Panc1 (cell line): ENCODE results near the gene VOPP1. TPM values are rescaled to one million over a fixed set of nuclear protein-coding genes. Genes with fewer than 3 reads are reported as not detected.
A peak's percentile ranks its signal among the peaks of the same experiment; 100 is the strongest.

Experiments
- ATAC-seq: fragments of 200-7000 bp; cut with Tn5 transposase; 2 replicates; pipeline ENCODE4 v1.9.1; 2020; ENCODE audit warnings: mild to moderate bottlenecking, moderate library complexity
- BruUV-seq: library from RNA; stranded (reverse); fragments of 400-500 nt; replicated peaks from 2 replicates; lab custom pipeline; 2021; lab: Mats Ljungman, UMichigan
- CTCF ChIA-PET: fragments of 300-600 bp; sonication (Branson Sonifier 250); formaldehyde crosslinking; loops from one replicate; lab custom pipeline; 2022; ENCODE audit warnings: antibody characterized with exemption; lab: Charles Lee
- POLR2A ChIA-PET: fragments of 300-600 bp; sonication (Branson Sonifier 250); formaldehyde crosslinking; loops from one replicate; lab custom pipeline; 2022; ENCODE audit warnings: antibody characterized with exemption; lab: Charles Lee
- DNase-seq: peaks from one replicate; pipeline ENCODE4 v3.0.0-alpha.2; 2010; ENCODE audit warnings: low read depth, low spot score
- H3K27ac ChIP-seq: 2 replicates; pipeline ENCODE4 v1.5.1; 2011; ENCODE audit warnings: mild to moderate bottlenecking, low read length, inconsistent platforms
- H3K27me3 ChIP-seq: fragments of 200-500 bp; sonication (Bioruptor generic); 2 replicates; pipeline ENCODE4 v1.6.0; 2014; ENCODE audit warnings: low read length, inconsistent platforms; ENCODE audit not compliant: control insufficient read depth, insufficient read depth
- H3K36me3 ChIP-seq: fragments of 200-500 bp; sonication (Bioruptor generic); 2 replicates; pipeline ENCODE4 v1.5.1; 2014; ENCODE audit warnings: inconsistent platforms, mild to moderate bottlenecking, low read length, moderate library complexity; ENCODE audit not compliant: control insufficient read depth, insufficient read depth
- H3K4me1 ChIP-seq: 2 replicates; pipeline ENCODE4 v1.5.1; 2011; ENCODE audit warnings: inconsistent platforms, mild to moderate bottlenecking, low read length, moderate library complexity; ENCODE audit not compliant: control insufficient read depth, insufficient read depth
- H3K4me3 ChIP-seq, 2 experiments: 2 replicates each; pipeline ENCODE4 v1.5.1; 2011 to 2012; ENCODE audit warnings: low read depth in 2 of 2, low read length in 2 of 2, mild to moderate bottlenecking in 2 of 2, inconsistent platforms in 1 of 2, moderate library complexity in 1 of 2
- H3K9me3 ChIP-seq: fragments of 200-500 bp; sonication (Bioruptor generic); 2 replicates; pipeline ENCODE4 v1.5.1; 2014; ENCODE audit warnings: low read depth, mild to moderate bottlenecking, inconsistent platforms, low read length, moderate library complexity; ENCODE audit not compliant: control insufficient read depth, insufficient read depth
- CTCF ChIP-seq: fragments of 450-650 bp; IDR thresholded peaks from 2 replicates; pipeline ENCODE4 v1.5.1; 2017; ENCODE audit warnings: mild to moderate bottlenecking
- POLR2AphosphoS5 ChIP-seq: IDR thresholded peaks from 2 replicates; pipeline ENCODE4 v1.6.1; 2012; ENCODE audit warnings: mild to moderate bottlenecking, low read depth, low read length, moderate library complexity
- SIN3A ChIP-seq: IDR thresholded peaks from 2 replicates; pipeline ENCODE4 v1.6.1; 2012; ENCODE audit warnings: low read depth, mild to moderate bottlenecking, low read length, moderate library complexity, borderline replicate concordance; ENCODE audit not compliant: insufficient read depth
- TCF7L2 ChIP-seq: IDR thresholded peaks from 2 replicates; pipeline ENCODE4 v1.6.1; 2011; ENCODE audit warnings: mild to moderate bottlenecking, low read depth, low read length, inconsistent platforms
- in situ Hi-C: cut with HindIII; loops from 2 replicates; pipeline ENCODE4 v1.10.0; 2016; ENCODE audit warnings: low sequenced_read_pairs, low pct_unique_long_range_greater_than_20kb
- intact Hi-C: fragments of 100-400 bp; cut with micrococcal nuclease; formaldehyde crosslinking; loops from one replicate; pipeline ENCODE4 v1.10.0; 2022; ENCODE audit not compliant: unreplicated experiment
- total RNA-seq: library from RNA; stranded (reverse); gene quantifications from one replicate; pipeline ENCODE4 v1.2.1, GENCODE V29; 2021; ENCODE audit not compliant: unreplicated experiment
- TF ChIP-seq, protein P1 (sequence below), 2 experiments: IDR thresholded peaks; 2 replicates each; pipeline ENCODE4 v1.6.1; 2011 to 2012; ENCODE audit warnings: low read depth in 2 of 2, control low read depth in 1 of 2, low read length in 1 of 2, mild to moderate bottlenecking in 1 of 2, moderate library complexity in 1 of 2; ENCODE audit not compliant: insufficient read depth in 1 of 2

Gene VOPP1
- total RNA-seq, 1 experiment from 2014 or later = 131 TPM

- BruUV-seq = no TSS peak
- in situ Hi-C loops = no loop called here
Observed at GRCh38 chr7:55423891-55424290, 148.4 kb downstream of the VOPP1 start.

DNA sequence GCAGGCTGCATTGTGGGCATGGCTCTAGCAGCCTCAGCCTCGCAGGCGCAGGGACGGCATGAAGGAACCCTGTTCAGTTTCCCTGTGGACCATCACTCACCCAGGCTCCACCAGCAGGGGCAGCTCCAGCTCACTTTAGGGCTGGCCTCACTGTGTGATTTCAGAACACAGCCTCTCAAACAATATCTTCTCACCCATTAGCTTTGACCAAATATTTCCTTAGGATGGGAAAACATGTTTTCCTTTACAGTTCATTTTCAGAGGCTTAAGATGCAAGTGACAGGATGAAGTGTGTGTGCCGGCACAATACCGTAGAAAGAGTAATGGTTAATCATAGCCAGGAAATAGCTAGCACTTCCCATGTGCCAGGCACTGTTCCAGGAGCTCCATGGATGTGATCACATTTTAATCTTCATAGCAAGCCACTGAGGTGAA lies 149.0 kb downstream of the VOPP1 start:
- no peak overlapping the region for H3K4me3 ChIP-seq
- BruUV-seq = no TSS peak
- TF ChIP-seq, protein P1, sequence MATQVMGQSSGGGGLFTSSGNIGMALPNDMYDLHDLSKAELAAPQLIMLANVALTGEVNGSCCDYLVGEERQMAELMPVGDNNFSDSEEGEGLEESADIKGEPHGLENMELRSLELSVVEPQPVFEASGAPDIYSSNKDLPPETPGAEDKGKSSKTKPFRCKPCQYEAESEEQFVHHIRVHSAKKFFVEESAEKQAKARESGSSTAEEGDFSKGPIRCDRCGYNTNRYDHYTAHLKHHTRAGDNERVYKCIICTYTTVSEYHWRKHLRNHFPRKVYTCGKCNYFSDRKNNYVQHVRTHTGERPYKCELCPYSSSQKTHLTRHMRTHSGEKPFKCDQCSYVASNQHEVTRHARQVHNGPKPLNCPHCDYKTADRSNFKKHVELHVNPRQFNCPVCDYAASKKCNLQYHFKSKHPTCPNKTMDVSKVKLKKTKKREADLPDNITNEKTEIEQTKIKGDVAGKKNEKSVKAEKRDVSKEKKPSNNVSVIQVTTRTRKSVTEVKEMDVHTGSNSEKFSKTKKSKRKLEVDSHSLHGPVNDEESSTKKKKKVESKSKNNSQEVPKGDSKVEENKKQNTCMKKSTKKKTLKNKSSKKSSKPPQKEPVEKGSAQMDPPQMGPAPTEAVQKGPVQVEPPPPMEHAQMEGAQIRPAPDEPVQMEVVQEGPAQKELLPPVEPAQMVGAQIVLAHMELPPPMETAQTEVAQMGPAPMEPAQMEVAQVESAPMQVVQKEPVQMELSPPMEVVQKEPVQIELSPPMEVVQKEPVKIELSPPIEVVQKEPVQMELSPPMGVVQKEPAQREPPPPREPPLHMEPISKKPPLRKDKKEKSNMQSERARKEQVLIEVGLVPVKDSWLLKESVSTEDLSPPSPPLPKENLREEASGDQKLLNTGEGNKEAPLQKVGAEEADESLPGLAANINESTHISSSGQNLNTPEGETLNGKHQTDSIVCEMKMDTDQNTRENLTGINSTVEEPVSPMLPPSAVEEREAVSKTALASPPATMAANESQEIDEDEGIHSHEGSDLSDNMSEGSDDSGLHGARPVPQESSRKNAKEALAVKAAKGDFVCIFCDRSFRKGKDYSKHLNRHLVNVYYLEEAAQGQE (IDR thresholded peaks at IDR 0.05; ENCODE audit: insufficient read depth in 1 of 2, low read depth in 2 of 2, low read length in 1 of 2) = no peak
- TF ChIP-seq CTCF (no peak), TCF7L2 (no peak), POLR2AphosphoS5 (no peak), SIN3A (no peak)
- H3K9me3 ChIP-seq = no peaks in the 10 kb centered on the region
- DNase-seq (no peak), ATAC-seq (0 out of 2 replicates have a peak, but pooled peaks have one; percentile 54)
- intact Hi-C loops = no loop called here
- POLR2A ChIA-PET = no interaction called here
- CTCF ChIA-PET = no interaction called here
- H3K27me3 ChIP-seq = no peaks in the 10 kb centered on the region
- H3K4me1 ChIP-seq = peaks cover 9% of the 10 kb centered on the region
- in situ Hi-C loops = no loop called here
- no peaks in the 10 kb centered on the region for H3K36me3 ChIP-seq
- H3K27ac ChIP-seq = no peak overlapping the region

More at GRCh38 chr7:55423891-55424290, 148.4 kb downstream of the VOPP1 start:
- H3K9me3 ChIP-seq = no peaks in the 10 kb centered on the region
- ATAC-seq (no peak), DNase-seq (no peak)
- POLR2A ChIA-PET = interaction anchor here (0.5 to 1.0 kb wide), 2 partner anchors 9 to 363 kb away, joined by 3 to 6 read pairs; no protein-coding TSS in a partner anchor
- no peak overlapping the region for H3K27ac ChIP-seq
- H3K4me1 ChIP-seq = peaks cover 9% of the 10 kb centered on the region
- intact Hi-C loops = no loop called here
- CTCF ChIA-PET = no interaction called here
- TF ChIP-seq, protein P1 (IDR thresholded peaks at IDR 0.05; ENCODE audit: insufficient read depth in 1 of 2, low read depth in 2 of 2, low read length in 1 of 2) = no peak
- TF ChIP-seq POLR2AphosphoS5 = no peak
- TF ChIP-seq SIN3A = no peak
- no peak for TF ChIP-seq TCF7L2
- TF ChIP-seq CTCF = no peak
- H3K4me3 ChIP-seq = no peak overlapping the region
- H3K27me3 ChIP-seq = no peaks in the 10 kb centered on the region
- no peaks in the 10 kb centered on the region for H3K36me3 ChIP-seq
